GM18526 (cell line): Measurements from ENCODE around the gene BSN.

Source experiments
- POLR2A ChIP-seq: IDR thresholded peaks from 3 replicates; pipeline ENCODE4 v1.6.1; 2011; ENCODE audit not compliant: insufficient read length; ENCODE audit errors: extremely low read depth

The BSN gene

DNA sequence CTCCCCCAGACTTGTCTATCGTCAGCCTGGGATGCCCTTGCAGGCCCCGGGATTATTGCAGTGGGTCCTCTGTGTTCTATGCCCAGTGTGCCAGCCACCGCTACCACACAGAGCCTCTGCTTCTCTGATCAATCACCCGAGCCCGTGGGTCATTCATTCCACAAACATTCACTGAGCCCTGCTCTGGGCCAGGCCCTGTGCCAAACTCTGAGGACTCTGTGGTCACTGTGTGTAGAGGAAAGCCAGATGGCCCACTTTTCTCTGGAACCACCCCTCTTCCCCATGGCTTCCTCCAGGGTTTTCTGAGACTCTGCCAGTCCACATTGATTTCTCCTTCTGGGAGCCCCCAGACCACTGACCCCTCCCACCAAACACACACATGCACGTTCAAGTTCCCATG, 55.5 kb downstream of the BSN start:
- no peak for TF ChIP-seq POLR2A

DNA sequence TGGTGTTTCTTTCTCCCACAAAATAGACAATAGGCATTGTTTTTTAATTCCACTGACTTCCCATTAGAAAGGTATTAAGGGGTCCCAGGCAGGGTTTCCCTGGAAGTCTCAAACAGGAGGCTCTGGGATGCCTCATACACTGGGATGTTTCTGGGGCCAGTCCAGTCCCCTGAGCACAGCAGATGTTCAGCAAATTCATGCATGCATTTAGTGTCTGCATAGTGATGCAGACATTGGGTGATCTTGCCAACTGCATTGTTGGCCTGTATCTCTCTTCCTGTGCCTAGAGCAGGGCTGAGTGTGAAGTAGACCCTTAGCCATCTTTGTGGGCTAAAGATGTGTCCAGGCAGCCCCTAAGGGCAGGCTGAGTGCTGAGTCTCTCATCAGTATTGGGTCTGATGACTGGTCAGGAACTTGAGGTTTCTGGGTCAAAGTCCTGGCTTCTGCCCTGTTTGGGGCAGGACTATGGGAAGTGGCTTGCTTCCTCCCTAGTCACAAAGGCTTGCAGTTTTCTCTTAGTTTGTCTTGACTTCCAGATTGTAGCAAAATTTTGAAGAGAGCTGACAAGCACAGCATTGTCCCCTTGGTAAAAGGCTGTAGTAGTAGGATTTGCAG, 56.5 kb downstream of the BSN start:
- TF ChIP-seq POLR2A: no peak

DNA sequence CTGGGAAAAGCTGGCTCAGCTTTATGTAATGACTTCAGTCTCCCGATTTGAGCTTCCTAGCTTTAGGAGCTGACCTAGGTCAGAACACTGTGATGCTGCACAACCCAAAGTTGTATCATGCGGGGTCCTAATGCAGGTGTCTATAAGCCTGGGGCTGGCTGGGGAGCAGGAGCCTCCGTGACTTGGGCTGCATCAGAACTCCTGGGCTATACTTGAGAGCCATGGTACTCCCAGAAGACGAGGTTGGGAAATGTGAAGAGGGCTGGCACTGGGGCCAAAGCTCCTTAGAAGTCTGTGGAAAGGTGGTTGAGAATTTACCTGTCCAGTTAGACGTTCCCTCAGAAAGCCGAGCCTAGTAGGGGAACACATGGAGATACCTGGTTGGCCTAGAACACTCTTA, 57.0 kb downstream of the BSN start:
- no peak for TF ChIP-seq POLR2A

DNA sequence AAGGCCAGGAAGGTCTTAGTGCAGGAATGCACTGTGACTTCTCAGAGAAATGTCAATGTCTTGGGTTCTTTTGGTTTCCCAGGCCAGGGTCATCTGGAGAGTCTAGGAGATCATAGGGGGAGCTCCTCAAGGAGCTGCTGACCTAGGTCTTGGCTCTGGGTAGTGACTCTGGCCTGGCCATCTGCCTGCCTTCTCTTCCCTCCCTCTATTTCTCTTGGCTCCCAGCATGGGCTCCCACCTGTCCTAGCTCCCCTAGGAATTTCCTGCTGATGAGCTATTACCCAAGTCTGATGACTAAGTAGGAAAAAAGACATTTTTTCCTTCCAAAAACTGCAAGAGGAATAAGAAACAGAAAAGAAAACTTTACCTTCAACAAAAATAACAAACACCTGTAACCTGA, 57.4 kb downstream of the BSN start:
- no peak for TF ChIP-seq POLR2A

DNA sequence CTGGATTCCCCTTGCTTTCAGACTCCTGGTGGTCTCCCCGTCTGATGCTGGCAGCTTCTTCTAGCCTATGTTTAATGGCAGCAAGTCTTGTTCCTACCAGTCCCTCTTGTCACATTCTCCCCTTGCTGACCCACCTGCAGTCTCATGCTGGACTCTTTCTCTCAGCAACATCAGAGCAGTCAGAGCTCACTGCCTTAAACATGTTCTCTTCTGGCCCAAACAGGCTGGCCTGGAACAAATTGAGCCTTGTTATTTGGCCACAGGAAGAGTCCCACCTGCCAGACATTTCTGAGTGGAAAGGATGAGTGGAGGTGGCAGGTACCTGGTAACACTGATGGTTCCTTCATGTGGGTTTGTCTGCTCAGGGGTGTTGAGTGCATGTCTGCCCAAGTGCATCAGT, 60.7 kb downstream of the BSN start:
- no peak for TF ChIP-seq POLR2A

DNA sequence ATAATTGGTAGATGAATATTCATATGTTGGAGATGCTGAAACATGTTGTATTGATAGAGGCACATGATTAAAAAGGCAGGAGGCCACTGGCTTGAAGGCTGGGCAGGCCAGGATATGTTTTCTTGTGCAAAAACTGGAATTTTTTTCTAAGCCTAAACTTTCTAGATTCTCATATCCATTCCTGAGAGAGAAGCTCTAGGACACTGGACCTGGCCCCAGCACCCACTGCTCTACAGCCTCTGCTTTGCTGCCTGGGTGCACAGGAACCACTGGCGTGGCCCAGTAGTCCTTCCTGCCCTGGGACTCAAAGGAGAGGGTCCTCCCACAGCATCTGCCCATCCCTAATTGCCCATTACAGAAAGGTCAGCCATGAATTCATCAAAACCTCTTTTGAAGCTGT, 61.8 kb downstream of the BSN start:
- no peak for TF ChIP-seq POLR2A

DNA sequence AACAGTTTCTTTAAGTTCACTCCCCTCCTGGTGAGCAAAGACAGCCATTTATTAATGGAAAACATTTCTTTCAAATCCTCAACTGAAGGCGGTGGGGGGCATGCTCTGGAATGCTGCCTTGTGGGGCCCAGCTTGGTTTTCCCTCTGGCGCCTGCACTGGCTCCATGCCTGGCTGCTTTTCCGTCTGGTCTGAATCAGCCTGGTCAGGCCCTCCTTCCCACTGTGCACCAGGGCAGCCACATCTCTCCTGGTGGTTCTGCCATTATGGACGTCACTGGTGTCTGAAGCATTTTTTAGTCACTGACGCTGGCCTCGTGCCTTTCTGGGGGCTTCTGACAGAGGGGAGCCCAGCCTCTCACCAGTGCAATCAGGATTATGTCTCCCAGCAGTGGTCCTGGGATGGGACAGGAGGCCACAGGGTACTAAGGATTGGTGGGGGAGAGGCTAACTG, 62.2 kb downstream of the BSN start:
- TF ChIP-seq POLR2A: no peak

DNA sequence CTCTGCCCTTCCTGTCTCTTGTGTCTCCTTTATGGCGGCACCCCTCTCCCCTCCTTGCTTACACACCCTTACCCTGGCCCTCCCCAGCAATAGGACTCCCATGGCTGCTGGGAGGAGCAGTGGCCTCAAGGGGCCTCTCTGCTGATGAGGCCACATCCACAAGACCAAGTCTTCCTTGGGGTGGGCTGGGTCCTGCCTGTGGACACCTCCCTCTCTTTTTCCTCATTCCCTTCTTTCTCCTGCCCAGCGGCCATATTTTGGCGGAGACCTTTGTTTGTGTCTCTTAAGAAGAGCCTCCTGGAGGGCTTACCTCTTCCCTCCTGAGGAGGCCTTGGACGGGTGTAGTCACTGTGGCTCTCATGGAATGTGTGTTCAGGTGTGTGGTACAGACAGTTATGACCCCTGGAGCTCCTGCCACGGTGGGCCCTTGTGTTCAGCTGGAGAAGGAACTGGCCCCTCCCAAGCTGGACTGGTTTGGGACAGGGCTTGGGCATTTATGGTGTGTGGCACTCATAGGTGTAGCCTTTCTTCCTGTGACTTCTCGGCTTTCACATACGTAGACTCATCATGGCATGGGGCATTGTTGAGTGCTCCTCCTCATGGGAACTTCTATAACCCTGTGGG, 63.2 kb downstream of the BSN start:
- no peak for TF ChIP-seq POLR2A

DNA sequence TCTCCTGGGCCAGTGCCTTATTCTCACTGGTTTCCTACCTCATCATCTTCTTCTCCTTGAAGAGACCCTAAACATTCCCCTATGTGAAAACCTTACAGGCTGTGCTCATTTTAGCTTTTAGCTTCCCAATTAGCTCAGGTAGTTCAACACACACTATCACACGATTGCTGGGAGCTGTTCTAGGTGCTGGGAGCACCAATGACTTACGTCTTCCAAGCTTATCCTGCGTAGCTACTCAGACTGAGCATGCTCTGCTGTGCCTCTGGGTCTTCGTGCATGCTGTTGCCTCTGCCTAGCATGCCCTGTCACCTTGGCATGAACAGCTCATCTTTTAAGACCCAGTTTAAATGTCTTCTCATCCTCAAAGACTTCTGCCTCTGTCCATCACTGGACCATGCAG, 64.1 kb downstream of the BSN start:
- no peak for TF ChIP-seq POLR2A

DNA sequence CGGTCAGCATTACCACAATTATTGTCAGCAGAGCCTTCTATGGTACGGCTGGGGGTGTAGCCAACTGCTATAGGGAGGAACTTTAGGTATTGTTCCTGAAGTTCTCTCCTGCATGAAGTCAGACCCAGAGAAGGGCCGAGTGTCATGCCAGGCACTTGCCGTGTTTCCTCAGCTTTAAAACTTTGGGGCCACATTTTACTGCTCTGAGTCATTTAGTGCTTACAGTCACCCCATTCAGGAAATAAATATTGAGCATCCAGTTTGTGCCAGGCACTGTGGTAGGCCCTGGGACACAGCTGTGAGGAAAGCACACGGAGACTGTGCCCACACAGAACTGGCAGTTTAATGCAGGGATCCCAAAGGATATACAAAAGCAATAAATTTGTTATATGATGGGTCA, 65.4 kb downstream of the BSN start:
- TF ChIP-seq POLR2A: no peak

DNA sequence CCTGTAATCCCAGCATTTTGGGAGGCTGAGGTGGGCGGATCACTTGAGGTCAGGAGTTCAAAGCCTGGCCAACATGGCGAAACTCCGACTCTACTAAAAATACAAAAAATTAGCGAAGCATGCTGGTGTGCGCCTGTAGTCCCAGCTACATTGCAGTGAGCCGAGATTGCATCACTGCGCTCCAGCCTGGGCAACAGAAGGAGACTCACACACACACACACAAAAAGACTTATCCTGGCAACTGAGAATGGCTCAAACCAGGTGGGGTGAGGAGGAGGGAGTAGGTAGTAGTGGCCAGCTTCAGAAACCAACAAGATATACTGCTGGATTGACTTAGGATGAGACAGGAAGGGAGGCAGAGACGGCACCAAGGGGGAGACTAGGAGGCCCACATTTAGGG, 66.5 kb downstream of the BSN start:
- no peak for TF ChIP-seq POLR2A

DNA sequence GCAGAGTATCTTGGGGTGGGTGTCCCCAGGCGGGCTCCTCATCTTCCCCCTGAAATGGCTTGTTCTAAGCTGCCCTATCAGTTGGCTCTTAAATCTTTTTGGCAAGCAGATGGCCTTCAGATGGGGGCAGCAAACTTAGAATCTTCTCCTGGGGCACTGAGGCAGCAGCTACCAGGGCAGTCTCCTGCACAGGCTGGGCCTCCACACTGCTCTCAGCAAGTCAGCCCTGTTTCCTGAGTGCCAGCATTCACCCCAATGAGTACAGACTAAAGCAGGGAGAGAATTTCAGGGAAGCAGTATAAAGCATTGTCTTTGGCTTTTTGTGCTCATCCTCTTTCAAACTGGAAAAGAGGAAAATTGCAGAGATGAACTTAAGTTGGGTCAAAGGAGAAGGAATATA, 68.8 kb downstream of the BSN start:
- no peak for TF ChIP-seq POLR2A

DNA sequence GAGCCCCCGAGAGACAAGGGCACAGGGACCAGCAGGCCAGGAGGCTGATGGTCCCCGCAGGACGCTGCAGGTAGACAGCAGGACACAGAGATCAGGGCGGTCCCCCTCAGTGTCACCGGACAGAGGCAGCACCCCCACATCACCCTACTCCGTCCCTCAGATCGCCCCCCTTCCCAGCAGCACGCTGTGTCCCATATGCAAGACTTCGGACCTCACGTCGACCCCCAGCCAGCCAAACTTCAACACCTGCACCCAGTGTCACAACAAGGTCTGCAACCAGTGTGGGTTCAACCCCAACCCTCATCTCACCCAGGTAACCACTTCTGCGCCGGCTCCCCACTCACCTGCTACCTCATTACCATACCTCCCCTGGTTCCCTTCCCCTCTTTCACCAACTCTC, 70.8 kb downstream of the BSN start:
- no peak for TF ChIP-seq POLR2A

DNA sequence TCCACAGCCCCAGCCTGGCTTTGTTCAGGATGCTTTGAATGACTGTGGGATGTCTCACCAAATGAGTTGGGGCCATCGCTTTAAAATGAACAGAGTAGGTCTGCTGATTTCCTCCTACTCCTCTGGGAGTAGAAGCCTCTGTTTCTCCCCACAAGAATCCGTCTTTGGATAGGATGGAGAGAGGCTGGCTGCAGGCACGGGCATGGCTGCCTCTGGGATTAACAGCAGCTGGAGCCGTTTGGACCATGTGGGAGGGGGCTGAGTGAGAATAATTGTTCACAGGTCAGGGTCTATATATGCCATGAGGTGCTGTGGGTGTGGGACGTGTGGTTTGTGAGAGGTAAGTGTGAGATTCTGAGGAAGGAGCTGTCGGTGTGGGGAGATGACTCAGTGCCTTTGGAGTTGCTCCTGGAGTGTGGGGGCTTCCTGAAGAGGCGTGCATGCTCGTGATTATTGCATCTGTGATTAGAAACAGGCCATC, 71.9 kb downstream of the BSN start:
- no peak for TF ChIP-seq POLR2A

DNA sequence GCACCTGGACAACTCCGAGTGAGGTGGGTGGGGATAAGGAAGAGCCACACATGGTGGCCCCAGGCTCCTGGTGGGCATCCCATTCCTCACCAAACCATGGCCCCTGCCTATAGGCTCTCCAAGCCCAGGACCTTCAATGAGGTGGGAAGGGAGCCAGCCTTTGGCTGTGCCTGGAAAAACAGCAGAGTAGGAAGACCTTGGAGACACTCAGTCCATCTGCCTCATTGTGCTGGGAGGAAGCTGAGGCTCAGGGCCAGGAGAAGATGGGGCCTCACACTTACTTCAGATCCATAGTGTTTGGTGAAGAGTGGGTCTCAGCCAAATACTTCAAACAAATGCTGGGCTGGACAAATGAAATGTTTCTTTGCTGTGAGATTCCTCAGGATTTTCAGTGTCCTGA, 72.5 kb downstream of the BSN start:
- no peak for TF ChIP-seq POLR2A

DNA sequence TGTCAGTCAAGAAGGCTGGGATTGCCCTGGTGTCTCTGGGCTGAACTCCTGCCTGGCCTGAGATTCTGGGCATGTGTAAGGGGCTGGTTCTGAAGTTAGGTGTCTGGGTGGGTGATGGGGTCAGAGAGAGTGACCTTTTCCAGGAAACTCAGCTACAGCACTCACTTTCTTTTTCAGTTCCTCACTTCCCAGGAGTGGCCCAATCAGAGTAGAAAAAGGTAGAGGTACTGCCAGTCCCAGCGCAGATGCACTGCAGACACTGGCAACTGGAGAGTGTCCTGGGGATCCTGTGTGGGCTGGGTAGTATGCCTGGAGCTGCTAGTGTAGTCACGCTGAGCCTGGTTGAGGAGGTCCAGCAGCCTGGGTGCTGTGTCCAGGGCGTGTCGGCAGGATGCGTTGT, 73.4 kb downstream of the BSN start:
- TF ChIP-seq POLR2A: no peak

DNA sequence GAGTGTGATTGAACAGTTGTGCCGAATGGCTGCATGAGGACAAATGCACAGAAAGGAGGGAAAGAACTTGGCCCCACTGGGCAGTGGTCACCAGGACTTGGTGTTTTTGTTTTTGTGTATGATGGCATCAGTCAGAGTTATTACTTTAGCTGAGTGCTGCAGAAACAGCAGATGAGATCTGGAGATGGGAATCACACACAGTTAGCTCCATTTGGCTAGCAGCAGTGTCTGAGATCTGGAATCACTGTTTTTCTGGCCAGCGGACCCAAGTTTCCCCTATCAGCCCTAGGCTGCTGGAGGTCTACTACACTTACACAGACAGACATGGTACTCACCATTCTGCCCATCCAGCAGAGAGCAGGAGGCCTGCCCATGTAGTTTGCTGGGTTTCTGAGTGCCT, 74.0 kb downstream of the BSN start:
- TF ChIP-seq POLR2A: no peak
